ENCODE data around the gene RAB40B. TPM values are rescaled to one million over a fixed set of nuclear protein-coding genes. Genes with fewer than 3 reads are reported as not detected.
"Not testable (repeated sequence)": the region's sequence is repeated elsewhere in the genome, so short reads cannot be mapped to it uniquely, and the experiment has no call there.

The RAB40B gene, protein sequence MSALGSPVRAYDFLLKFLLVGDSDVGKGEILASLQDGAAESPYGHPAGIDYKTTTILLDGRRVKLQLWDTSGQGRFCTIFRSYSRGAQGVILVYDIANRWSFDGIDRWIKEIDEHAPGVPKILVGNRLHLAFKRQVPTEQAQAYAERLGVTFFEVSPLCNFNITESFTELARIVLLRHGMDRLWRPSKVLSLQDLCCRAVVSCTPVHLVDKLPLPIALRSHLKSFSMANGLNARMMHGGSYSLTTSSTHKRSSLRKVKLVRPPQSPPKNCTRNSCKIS
- polyA plus RNA-seq = 18.0 TPM
- long read RNA-seq, donor 1, transcript RAB40B-206 (6 exons, 3,859 nt) = major isoform, 8 of 14 reads
- long read RNA-seq, donor 1, partial matches to known transcripts = 0 of 14 reads
- long read RNA-seq, donor 1, other reads (novel, unspliced or antisense) = 0 of 14 reads
- long read RNA-seq, donor 2, transcript RAB40B-211 (1 exons, 2,522 nt) = minor isoform, 5 of 253 reads
- long read RNA-seq, donor 2, transcript RAB40B-206 (6 exons, 3,859 nt) = major isoform, 7 of 253 reads
- long read RNA-seq, donor 2, partial matches to known transcripts = 103 of 253 reads
- long read RNA-seq, donor 2, other reads (novel, unspliced or antisense) = 132 of 253 reads
- long read RNA-seq, donor 3 = 0 reads
- long read RNA-seq, donor 4, partial matches to known transcripts = 0 of 3 reads
- long read RNA-seq, donor 4, other reads (novel, unspliced or antisense) = 0 of 3 reads
- long read RNA-seq, donor 5, transcript RAB40B-211 (1 exons, 2,522 nt) = minor isoform, 9 of 23 reads
- long read RNA-seq, donor 5, transcript RAB40B-206 (6 exons, 3,859 nt) = major isoform, 11 of 23 reads
- long read RNA-seq, donor 5, partial matches to known transcripts = 0 of 23 reads
- long read RNA-seq, donor 5, other reads (novel, unspliced or antisense) = 0 of 23 reads
- long read RNA-seq, donor 6, transcript RAB40B-211 (1 exons, 2,522 nt) = major isoform, 9 of 17 reads
- long read RNA-seq, donor 6, transcript RAB40B-206 (6 exons, 3,859 nt) = minor isoform, 8 of 17 reads
- long read RNA-seq, donor 6, partial matches to known transcripts = 0 of 17 reads
- long read RNA-seq, donor 6, other reads (novel, unspliced or antisense) = 0 of 17 reads
- long read RNA-seq, donor 7, transcript RAB40B-206 (6 exons, 3,859 nt) = major isoform, 5 of 11 reads
- long read RNA-seq, donor 7, partial matches to known transcripts = 0 of 11 reads
- long read RNA-seq, donor 7, other reads (novel, unspliced or antisense) = 0 of 11 reads
- long read RNA-seq, donor 8, transcript RAB40B-206 (6 exons, 3,859 nt) = major isoform, 11 of 17 reads
- long read RNA-seq, donor 8, transcript RAB40B-211 (1 exons, 2,522 nt) = minor isoform, 5 of 17 reads
- long read RNA-seq, donor 8, partial matches to known transcripts = 0 of 17 reads
- long read RNA-seq, donor 8, other reads (novel, unspliced or antisense) = 0 of 17 reads
- long read RNA-seq, donor 9, transcript RAB40B-206 (6 exons, 3,859 nt) = minor isoform, 8 of 19 reads
- long read RNA-seq, donor 9, transcript RAB40B-211 (1 exons, 2,522 nt) = major isoform, 9 of 19 reads
- long read RNA-seq, donor 9, partial matches to known transcripts = 0 of 19 reads
- long read RNA-seq, donor 9, other reads (novel, unspliced or antisense) = 0 of 19 reads
- long read RNA-seq, donor 10, transcript RAB40B-211 (1 exons, 2,522 nt) = minor isoform, 6 of 14 reads
- long read RNA-seq, donor 10, transcript RAB40B-206 (6 exons, 3,859 nt) = major isoform, 7 of 14 reads
- long read RNA-seq, donor 10, partial matches to known transcripts = 0 of 14 reads
- long read RNA-seq, donor 10, other reads (novel, unspliced or antisense) = 0 of 14 reads
- long read RNA-seq, donor 11, transcript RAB40B-211 (1 exons, 2,522 nt) = minor isoform, 8 of 20 reads
- long read RNA-seq, donor 11, transcript RAB40B-206 (6 exons, 3,859 nt) = major isoform, 10 of 20 reads
- long read RNA-seq, donor 11, partial matches to known transcripts = 0 of 20 reads
- long read RNA-seq, donor 11, other reads (novel, unspliced or antisense) = 0 of 20 reads

DNA sequence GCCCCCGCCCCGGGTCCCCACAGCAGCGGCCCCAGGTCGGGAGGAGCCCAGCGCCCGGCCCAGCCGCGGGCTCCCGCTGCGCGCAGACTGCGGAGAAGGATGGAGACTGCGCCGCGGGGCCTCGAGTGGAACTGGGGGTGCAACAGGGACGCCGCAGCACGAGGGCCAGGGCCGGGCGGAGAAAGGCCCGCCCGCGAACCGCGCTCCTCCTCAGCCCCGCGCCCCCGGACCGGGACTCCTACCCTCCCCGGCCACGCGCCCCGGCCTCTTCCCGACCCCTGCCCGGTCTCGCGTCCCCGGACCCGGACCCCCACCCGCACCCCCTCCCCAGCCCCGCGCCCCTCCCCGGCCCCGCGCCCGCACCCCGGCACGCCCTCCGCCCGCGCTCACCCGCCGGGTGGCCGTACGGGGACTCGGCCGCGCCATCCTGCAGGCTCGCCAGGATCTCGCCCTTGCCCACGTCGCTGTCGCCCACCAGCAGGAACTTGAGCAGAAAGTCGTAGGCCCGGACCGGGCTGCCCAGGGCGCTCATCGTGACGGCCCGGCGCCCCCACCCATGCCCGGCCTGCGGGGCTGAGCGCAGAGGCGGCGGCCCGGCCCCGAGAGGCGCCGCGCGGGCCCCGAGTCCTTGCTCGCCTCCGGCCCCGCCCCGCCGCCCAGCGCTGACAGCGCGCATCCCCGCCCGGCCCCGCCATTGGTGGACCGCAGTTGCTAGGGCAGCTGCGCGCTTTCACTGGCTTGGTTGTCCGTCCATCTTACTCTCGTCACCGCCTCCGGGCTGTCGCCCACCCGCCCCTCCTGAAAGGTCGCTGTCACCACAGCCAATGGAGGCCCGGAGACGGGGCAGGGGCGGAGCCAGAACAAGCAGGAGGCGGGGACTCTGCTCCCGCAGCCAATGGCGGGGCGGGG lies at the start of gene RAB40B:
TSS of gene RAB40B (minus strand) at position 634 of the 909 bp plus-strand sequence. CDS start at position 532, 102 bp downstream.
- peaks cover 2% of the 10 kb centered on the region for H3K36me3 ChIP-seq (ENCODE audit: control insufficient read depth, insufficient read depth, low read length)
- H3K27ac ChIP-seq (ENCODE audit: low read length) = peak within 1 kb of the TSS; percentile 42
- H3K9me3 ChIP-seq (ENCODE audit: control insufficient read depth, low read depth, low read length) = peaks cover 11% of the 10 kb centered on the region
- H3K4me3 ChIP-seq (ENCODE audit: low read length) = peak within 1 kb of the TSS; percentile 63
- peaks cover 26% of the 10 kb centered on the region for H3K4me1 ChIP-seq (ENCODE audit: control insufficient read depth, insufficient read depth, low read length)
- no CpG with 5 or more reads among the region's 112 CpGs for WGBS (ENCODE audit: insufficient coverage, low lambda C conversion rate)
- DNase-seq = peak; percentile 99
- H3K27me3 ChIP-seq (ENCODE audit: control insufficient read depth, insufficient read depth, low read length) = peaks cover 4% of the 10 kb centered on the region

DNA sequence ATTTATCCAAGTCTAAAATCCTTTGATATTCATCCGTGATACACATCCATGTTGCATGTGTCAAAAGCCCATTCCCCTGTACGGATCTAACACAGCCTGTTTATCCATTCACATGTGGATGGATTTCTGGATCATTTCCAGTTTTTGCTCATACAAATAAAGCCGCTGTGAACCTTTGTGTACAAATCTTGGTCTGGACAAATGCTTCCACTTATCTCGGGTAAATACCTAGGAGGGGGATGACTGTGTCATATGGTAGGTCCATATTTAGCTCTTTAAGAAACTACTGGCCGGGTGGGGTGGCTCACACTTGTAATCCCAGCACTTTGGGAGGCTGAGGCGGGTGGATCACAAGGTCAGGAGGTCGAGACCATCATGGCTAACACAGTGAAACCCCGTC lies 47.0 kb upstream of the RAB40B start:
- no peak for DNase-seq
- no CpG with 5 or more reads among the region's 8 CpGs for WGBS (ENCODE audit: insufficient coverage, low lambda C conversion rate)
- no peak overlapping the region for H3K4me3 ChIP-seq (ENCODE audit: low read length)
- H3K9me3 ChIP-seq (ENCODE audit: control insufficient read depth, low read depth, low read length) = peaks cover 27% of the 10 kb centered on the region
- H3K4me1 ChIP-seq (ENCODE audit: control insufficient read depth, insufficient read depth, low read length) = peaks cover 24% of the 10 kb centered on the region
- H3K27me3 ChIP-seq (ENCODE audit: control insufficient read depth, insufficient read depth, low read length) = no peaks in the 10 kb centered on the region
- no peak overlapping the region for H3K27ac ChIP-seq (ENCODE audit: low read length)
- peaks cover 40% of the 10 kb centered on the region for H3K36me3 ChIP-seq (ENCODE audit: control insufficient read depth, insufficient read depth, low read length)

DNA sequence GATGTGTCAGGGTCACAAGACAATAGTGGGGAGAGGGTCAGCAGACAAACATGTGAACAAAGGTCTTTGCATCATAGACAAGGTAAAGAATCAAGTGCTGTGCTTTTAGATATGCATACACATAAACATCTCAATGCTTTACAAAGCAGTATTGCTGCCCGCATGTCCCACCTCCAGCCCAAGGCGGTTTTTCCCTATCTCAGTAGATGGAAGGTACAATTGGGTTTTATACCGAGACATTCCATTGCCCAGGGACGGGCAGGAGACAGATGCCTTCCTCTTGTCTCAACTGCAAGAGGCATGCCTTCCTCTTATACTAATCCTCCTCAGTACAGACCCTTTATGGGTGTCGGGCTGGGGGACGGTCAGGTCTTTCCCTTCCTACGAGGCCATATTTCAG lies 46.2 kb upstream of the RAB40B start:
- not testable (repeated sequence) for H3K4me3 ChIP-seq (ENCODE audit: low read length); H3K27me3 ChIP-seq (ENCODE audit: control insufficient read depth, insufficient read depth, low read length); H3K27ac ChIP-seq (ENCODE audit: low read length); DNase-seq
- Histone ChIP-seq H3K9me3 (ENCODE audit: control insufficient read depth, low read depth, low read length) (peaks cover 26% of the 10 kb centered on the region), H3K4me1 (ENCODE audit: control insufficient read depth, insufficient read depth, low read length) (peaks cover 32% of the 10 kb centered on the region), H3K36me3 (ENCODE audit: control insufficient read depth, insufficient read depth, low read length) (peaks cover 45% of the 10 kb centered on the region)
- no CpG with 5 or more reads among the region's 7 CpGs for WGBS (ENCODE audit: insufficient coverage, low lambda C conversion rate)

DNA sequence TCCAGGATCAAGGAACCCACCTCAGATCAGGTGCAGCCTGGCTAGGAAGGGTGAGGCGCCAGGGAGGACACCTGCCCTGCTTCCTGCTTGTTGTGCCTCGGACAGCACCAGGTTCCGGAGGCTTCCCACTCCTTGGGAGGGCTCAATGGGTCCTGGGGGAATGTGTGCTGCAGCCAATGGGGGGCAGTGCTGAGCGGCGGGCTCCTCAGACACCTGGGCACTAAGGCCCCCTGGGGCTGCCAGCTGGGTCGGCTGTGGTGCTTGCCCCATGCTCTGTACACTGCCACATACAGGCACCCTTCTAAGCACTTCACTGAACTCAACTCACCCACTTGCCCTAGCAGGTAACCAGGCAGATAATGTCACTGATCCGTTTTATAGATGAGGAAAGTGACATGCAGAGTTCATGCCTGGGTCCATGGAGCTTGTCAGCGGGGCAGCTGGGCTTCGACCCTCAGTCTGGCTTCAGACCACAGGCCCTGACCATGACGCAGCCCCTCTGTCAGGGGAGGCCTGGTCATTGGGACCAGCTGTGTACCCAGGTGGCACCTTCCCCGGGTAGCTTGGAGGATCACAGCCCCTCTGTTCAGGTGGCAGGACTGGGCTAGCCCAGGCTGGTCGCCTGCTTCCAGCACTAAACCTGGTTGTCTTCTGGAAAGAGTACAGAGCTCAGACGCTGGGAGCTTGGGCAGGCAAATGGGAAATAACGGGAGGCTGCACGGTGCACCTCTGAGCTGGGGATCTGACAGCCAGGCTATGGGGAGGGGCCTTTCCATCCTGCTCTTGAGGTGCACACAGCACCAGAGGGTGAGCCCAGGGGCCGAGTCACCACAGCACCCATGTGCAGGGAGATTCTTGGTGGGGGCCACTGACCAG lies 45.1 kb upstream of the RAB40B start:
- Histone ChIP-seq H3K4me1 (ENCODE audit: control insufficient read depth, insufficient read depth, low read length) (peaks cover 34% of the 10 kb centered on the region), H3K36me3 (ENCODE audit: control insufficient read depth, insufficient read depth, low read length) (peaks cover 44% of the 10 kb centered on the region), H3K27ac (ENCODE audit: low read length) (peak overlapping the region; percentile 45), H3K27me3 (ENCODE audit: control insufficient read depth, insufficient read depth, low read length) (no peaks in the 10 kb centered on the region), H3K4me3 (ENCODE audit: low read length) (no peak overlapping the region), H3K9me3 (ENCODE audit: control insufficient read depth, low read depth, low read length) (peaks cover 17% of the 10 kb centered on the region)
- no peak for DNase-seq
- no CpG with 5 or more reads among the region's 16 CpGs for WGBS (ENCODE audit: insufficient coverage, low lambda C conversion rate)

DNA sequence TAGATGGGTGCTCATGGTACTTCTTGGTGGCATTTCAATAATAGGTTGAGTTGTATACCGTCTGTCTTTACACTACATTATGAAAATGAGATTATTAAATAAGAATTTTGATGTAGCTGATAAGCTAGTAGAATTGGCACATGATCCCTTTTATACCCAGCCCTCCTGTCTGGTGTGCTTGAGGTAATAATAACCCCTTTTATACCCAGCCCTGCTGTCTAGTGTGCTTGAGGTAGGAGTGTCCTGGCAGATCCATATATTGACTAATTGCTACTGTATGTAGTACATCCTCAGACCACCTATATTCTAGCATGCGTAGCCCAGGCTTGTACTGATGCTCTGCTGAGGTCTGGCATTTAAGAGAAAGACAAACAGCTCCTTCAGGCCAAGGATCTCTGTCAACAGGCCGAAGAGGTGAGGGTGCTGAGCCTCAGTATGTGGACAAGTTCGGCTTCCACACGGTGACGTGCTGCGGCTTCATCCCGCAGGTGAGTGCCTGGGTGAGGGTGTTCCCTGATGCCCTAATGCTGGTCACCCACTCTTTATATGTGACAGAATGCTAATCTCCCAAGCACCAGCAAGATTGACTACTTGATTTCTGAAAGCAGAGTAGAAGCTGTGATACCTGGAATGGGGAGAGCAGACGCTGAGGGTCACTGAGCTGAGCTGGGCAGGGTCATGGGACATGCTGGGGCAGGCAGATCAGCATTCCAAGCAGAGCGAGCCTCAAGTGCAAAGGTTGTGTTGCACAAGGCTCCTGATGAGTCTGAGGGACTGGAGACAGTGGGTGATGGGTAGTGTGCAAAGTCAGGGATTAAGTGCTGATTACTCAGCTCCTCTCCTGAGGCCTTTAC lies 42.6 kb upstream of the RAB40B start:
- Histone ChIP-seq H3K36me3 (ENCODE audit: control insufficient read depth, insufficient read depth, low read length) (peaks cover 55% of the 10 kb centered on the region), H3K27me3 (ENCODE audit: control insufficient read depth, insufficient read depth, low read length) (no peaks in the 10 kb centered on the region), H3K27ac (ENCODE audit: low read length) (peak overlapping the region; percentile 86), H3K4me1 (ENCODE audit: control insufficient read depth, insufficient read depth, low read length) (peaks cover 34% of the 10 kb centered on the region), H3K4me3 (ENCODE audit: low read length) (no peak overlapping the region), H3K9me3 (ENCODE audit: control insufficient read depth, low read depth, low read length) (peaks cover 19% of the 10 kb centered on the region)
- DNase-seq = peak; percentile 96
- WGBS (ENCODE audit: insufficient coverage, low lambda C conversion rate) = no CpG with 5 or more reads among the region's 10 CpGs

DNA sequence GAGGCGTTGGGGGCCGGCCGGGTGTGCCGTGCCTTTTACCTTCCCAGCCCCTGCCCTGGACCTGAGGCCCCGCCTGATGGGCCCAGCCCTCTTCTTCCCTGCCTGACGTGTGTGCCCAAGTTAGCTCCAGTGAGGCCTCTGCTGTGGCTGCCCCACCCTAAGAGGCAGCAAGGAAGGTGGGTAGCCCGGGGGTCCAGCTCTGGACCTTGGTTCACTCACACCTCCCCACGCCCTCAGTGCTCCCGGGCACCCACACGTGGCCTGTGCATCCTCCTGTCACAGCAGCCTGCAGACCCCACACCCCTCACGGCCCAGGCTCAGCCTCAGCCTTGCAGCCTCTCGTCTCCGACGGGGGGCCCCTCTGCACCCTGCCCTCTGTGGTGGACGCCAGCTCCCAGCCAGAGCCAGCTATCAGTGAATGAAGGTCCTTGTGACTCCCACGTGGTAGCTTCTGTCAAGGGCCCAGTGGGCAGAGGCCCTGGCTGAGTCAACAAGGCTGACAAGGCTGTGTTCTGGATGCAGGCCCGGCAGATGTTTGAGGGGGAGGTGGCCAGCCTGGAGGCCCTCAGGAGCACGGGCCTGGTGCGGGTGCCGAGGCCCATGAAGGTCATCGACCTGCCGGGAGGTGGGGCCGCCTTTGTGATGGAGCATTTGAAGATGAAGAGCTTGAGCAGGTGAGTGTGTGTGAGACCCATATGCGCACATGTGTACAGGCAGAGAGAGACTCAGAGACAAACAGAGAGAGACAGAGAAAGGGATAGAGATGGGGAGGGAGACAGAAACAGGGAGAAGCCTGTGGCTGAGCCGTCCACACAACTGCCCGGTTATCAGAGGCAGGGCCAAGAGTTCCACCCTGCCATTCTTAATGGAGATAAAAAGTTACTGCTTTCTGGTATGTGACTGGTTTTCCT lies 39.7 kb upstream of the RAB40B start:
- Histone ChIP-seq H3K27me3 (ENCODE audit: control insufficient read depth, insufficient read depth, low read length) (no peaks in the 10 kb centered on the region), H3K36me3 (ENCODE audit: control insufficient read depth, insufficient read depth, low read length) (peaks cover 50% of the 10 kb centered on the region), H3K4me1 (ENCODE audit: control insufficient read depth, insufficient read depth, low read length) (peaks cover 35% of the 10 kb centered on the region), H3K27ac (ENCODE audit: low read length) (peak overlapping the region; percentile 91), H3K4me3 (ENCODE audit: low read length) (peak overlapping the region; percentile 25), H3K9me3 (ENCODE audit: control insufficient read depth, low read depth, low read length) (peaks cover 19% of the 10 kb centered on the region)
- WGBS (ENCODE audit: insufficient coverage, low lambda C conversion rate) = no CpG with 5 or more reads among the region's 26 CpGs
- peak; percentile 93 to 96 for DNase-seq

Measured in large intestine (tissue), 12 donors.